Endometrial microvascular endothelial cells (primary cell): Measurements from ENCODE around the gene SLC34A3. TPM values are rescaled to one million over a fixed set of nuclear protein-coding genes. Genes with fewer than 3 reads are reported as not detected.

Source experiments
- in situ Hi-C: cut with HindIII; loops from 2 replicates; pipeline ENCODE4 v1.10.0; 2017; ENCODE audit warnings: low sequenced_read_pairs, low pct_unique_long_range_greater_than_20kb; ENCODE audit errors: inconsistent ontology term
- total RNA-seq: library from RNA; depleted of rRNA; stranded (reverse); fragments of >200 nt; gene quantifications from one replicate; pipeline ENCODE4 v1.2.3, GENCODE V29; 2015; ENCODE audit errors: inconsistent ontology term

SLC34A3 gene
- total RNA-seq, 1 donor from 2014 or later: not detected

DNA sequence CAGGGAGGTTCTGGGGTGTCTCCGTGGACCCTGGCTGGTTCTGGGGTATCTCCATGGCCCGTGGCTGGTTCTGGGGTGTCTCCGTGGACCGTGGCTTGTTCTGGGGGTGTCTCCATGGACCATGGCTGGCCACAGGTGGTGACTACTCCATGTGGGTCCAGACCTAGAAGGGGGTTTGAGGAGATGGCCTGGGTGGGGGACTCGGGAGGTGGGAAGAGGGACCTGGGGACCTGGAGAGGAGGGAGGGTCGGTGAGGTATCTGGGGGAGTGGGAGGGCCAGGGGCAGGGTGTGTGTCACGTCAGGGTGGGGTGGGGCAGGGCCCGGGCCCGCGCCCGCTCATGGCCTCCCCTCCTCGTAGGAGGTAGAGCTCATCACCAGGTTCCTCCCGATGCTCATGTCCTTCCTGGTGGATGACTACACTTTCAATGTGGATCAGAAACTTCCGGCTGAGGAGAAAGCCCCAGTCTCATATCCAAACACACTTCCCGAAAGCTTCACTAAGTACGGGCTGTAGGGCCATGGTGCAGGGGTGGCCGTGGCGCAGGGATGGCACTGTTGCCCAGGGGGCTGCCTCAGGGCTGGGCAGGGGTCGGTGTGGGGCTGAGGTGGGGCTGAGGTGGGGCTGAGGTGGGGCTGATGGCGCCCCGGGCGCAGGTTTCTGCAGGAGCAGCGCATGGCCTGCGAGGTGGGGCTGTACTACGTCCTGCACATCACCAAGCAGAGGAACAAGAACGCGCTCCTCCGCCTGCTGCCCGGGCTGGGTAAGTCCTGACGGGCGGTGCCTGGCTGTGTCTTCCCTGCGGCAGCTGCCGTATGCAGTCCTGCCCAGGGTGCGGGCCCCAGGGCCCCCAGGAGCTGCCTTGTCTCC is 36.1 kb downstream of the SLC34A3 start:
- in situ Hi-C loops: no loop called here

DNA sequence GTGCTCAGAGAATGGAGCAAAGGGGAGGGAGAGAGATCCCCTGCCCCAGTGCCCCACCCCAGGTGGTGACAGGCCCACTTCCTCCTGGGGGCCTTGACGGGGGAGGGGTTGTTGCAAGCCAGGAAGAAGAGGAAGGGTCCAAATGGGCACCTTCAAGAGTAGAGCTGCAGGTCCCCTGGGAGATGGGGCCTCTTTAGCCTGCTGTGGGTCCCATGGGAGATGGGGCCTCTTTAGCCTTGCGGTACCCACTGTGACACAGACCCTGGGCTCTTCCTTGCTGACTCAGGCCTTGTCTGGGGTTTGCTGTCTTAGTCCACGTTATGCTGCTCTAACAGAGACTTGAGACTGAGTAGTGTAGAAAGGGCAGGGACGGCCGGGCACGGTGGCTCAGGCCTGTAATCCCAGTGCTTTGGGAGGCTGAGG is 37.2 kb downstream of the SLC34A3 start:
- in situ Hi-C loops: no loop called here

DNA sequence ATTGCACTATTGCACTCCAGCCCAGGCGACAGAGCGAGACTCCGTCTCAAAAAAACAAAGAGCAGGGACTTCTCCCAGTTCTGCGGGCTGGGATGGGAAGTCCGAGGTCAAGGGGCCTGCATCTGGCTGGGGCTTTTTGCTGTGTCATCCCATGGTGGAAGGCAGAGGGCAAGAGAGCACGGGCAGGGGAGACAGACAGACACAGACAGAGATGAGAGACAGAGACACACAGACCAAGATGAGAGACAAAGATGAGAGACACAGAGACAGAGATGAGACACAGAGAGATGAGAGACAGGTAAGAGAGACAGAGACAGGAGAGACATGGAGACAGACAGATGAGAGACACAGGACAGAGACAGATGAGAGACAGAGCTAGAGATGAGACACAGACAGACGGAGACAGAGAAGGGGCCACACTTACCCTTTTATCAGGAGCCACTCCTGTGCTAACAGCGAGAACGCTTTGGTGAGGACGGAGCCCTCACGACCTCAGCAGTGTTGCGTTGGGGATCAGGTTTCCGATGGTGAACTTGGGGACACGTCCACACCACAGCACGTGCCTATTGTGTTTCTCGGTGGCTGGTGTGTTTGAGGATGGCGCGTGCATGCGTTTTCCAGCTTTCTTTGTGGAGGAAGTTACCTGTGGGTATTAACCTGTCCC is 38.0 kb downstream of the SLC34A3 start:
- in situ Hi-C loops: no loop called here

DNA sequence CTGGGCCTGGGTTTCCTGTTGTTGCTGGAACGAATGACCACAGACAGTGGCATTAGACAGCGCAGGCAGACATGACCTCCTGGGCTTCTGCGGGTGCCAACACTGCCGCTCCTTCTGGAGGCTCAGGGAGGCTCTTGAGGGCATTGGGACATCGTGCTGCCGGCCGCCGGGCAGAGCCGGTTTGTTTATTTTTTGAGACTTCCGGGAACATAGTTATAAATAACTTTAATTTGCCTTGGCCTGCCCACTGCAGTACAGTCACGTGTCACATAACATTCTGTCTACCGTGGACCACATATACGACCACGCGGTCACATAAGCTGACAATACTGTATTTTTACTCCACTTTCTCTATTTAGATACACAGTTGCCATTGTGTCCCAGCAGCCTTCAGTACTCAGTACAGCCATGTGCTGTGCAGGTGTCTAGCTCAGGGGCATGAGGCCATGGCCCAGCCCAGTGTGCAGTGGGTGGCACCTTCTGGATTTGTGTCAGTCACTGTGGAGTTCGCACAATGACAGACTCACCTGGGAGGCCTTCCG is 38.6 kb downstream of the SLC34A3 start:
- in situ Hi-C loops: no loop called here

DNA sequence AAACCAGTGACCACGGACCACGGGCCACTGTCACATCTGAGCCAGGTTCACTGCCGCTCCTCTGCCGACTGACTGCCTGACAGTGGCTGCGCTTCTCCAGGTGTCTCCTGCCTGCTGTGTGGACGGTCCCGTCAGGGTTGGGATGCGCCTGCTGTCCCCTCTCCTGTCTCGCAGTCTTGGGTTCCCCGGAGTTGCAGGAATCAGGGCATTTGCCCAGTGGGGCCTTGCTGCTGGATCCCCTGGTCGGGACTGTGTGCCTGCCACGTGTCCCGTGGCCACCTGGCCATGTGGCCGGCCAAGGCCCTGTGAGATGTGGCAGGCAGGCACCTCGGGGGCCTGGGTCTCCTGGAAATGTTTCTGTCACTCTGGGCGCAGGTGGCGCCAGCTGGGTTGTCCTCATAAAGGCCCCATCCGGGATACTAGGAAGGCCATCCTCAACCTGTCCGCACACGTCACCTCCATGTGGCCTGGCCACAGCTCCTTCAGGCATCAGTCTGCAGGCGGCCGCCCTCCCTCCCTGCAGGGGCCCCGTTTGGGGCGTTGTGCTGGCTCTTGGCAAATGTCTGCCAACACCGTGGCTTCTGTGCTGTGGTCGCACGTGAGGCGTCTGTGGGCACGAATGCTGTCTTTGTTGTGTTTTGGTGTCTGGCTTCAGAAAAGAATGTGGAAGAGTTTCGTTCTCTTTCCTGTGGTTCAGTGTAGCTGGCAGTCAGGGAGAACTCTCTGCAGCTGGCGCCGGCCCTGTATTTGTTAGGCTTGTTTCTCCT is 40.4 kb downstream of the SLC34A3 start:
- in situ Hi-C loops: no loop called here

- in situ Hi-C loops: no loop called here
Observed at GRCh38 chr9:137271696-137272076, 41.0 kb downstream of the SLC34A3 start.

DNA sequence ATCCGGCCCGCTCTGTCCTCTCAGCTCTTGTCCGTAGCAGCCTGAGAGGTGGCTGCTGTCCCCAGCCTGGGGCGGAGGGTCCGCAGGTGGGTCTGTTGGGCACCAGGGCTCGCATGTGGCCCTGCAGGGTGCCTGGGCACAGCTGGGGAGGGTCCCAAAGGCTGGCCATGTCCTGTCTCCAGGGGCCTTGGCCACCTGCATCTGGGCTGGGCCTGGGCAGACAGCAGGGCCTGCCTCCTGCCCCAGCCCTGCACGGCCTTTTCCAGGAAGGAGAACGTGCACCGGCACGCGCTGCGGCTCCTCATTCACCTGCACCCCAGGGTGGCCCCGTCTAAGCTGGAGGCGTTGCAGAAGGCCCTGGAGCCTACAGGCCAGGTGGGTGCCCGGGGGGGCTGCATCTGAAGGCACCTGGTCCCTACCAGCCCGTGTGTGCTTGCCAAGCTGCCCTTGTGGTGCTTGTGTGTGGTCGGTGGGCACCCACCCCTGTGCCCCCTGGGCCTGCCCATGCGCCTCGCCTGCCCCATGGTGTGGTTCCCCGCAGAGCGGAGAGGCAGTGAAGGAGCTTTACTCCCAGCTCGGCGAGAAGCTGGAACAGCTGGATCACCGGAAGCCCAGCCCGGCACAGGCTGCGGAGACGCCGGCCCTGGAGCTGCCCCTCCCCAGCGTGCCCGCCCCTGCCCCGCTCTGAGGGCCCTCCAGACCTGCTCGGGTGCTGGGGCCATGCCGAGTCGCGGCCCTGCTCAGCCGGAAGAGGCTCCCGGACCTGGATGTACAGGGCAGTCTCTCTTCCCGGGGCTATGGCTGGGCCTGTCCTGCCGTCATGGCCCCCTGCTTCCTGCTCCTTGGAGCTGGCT is 41.8 kb downstream of the SLC34A3 start:
- in situ Hi-C loops: no loop called here

DNA sequence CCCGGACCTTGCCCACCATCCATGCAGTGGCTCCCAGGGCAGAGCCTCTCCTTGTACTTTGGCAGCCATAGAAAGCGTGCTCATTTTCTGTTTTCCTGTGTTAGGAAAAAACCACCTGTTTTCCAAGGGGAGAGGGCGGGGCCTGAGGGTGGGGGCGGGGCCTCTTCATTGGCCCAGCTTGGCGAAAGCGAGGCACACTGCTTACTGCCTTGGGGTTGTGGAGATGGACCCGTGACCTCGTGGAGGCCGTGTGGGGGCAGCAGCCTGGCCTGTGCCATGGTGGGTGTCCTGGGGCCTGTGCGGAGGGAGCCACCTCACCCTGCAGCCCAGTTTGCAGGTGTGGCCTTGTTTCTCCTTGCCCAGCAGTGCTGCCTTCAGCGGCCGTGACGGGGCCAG is 42.4 kb downstream of the SLC34A3 start:
- in situ Hi-C loops: no loop called here

GRCh38 chr9:137273611-137274320 is 43.1 kb downstream of the SLC34A3 start:
- in situ Hi-C loops: no loop called here

- in situ Hi-C loops: no loop called here
Observed at GRCh38 chr9:137275203-137275587, 44.5 kb downstream of the SLC34A3 start.

- in situ Hi-C loops: no loop called here
Observed at GRCh38 chr9:137275588-137276472, 45.1 kb downstream of the SLC34A3 start.

DNA sequence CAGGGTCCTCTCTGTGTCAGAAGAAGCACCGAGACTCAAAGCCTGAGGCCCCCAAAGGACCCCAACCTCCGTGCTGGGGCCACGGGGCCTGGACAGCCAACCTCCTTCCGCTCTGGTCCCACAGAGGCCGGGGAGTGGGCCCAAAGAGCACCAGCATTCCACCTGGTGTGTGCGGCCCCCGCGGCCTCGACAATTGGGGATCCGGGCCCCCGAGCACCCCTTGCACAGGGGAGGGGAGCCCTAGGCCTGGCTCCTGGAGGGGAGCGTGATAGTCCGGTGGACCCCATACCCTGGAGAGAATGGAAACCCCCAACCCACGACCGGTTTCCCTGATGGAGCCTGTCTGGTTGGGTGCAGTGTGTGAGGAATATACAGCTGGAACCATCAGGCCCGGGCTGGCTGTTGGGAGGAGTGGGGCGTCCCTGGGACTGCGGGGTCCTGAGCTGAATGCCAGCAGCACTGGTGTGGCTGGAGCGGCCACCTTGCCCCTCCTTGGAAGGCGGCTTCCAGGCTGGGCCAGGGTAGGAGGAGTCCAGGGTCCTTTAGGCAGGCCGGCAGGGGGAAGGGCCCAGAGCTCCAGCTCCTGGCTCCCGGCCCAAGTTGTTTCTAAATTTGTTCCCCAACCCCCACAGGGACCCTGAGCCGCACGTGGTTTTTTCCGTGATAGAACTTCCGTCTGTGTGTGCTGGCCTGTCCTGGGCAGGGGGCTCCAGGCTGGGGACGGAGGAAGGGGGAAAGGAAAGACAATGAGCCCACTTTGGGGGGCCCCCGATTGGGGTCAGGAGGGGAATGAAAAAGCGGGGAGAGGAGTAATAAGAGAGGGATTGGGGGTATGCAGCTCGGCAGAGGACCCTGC is 46.0 kb downstream of the SLC34A3 start:
- in situ Hi-C loops: no loop called here

DNA sequence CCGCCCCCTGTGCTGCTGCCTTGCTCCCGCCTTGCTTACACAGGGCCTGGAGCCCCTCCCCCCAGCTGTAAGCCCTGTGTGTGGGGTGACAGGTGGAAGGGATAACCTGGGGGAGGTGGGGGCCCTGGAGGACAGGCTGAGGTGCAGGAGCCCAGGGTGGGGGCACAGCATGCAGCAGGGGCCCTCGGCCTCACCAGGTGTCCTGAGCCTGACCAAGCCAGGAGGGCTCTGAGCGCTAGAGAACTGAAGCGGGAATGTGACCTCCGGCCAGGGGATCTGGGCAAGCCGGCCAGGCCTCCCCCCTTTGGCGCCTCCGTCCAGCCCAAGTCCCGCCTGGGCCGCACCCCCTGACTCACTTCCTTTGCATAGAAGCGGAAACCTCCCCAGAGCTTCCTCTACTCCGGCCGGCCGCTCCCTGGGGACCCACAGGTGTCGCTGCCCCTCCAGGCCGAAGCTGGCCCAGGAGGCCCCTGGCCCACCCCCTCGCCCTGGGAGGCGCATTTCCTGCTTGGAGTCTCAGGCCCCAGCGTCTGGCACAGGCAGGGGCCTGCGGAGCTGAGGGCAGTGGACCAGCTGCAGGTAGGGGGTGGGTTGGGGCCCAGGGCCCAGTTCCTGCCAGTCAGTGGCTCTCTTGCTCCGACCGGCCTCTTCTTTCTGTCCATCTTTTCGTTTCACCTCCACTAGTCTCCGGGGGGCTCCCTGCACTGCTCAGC is 46.8 kb downstream of the SLC34A3 start, which contains the start of gene TOR4A:
Gene TOR4A, plus strand, starts transcription at position 398 of the 713 bp plus-strand sequence. CDS start 964 bp downstream, outside the sequence.
- in situ Hi-C loops: no loop called here

- in situ Hi-C loops: no loop called here
Observed at GRCh38 chr9:137278061-137278701, 47.5 kb downstream of the SLC34A3 start.
